Measurements from ENCODE around the gene TNRC18. TPM values are rescaled to one million over a fixed set of nuclear protein-coding genes. Genes with fewer than 3 reads are reported as not detected.

TNRC18 gene
- total and polyA plus RNA-seq, 2 of the 8 experiments (the other 6 are each of a cell fraction or from before 2014, with no cell fraction given), result 1.7 to 8.6 TPM

GRCh38 chr7:5379546-5379945 is 44.1 kb downstream of the TNRC18 start:
- DNase-seq (ENCODE audit: low read depth in 1 of 2, low spot score in 2 of 2) (no peak), FAIRE-seq (no peak)
- H2BK5ac ChIP-seq (ENCODE audit: low read depth, low read length), result no peak overlapping the region
- no peaks in the 10 kb centered on the region for H3K9me3 ChIP-seq (ENCODE audit: insufficient read depth in 2 of 2, low read depth in 1 of 2, low read length in 1 of 2)
- no peak overlapping the region for H2BK12ac ChIP-seq (ENCODE audit: low read depth, low read length)
- peaks cover 0 to 10% (median 7%) of the 10 kb centered on the region in 4 experiments; a peak in 6 of 7 replicates for H3K4me1 ChIP-seq (replicated peaks in 1 of 4; ENCODE audit: control insufficient read depth in 3 of 4, insufficient read depth in 4 of 4, low read length in 3 of 4)
- H3K56ac ChIP-seq (replicated peaks; ENCODE audit: insufficient read length, low read depth, low read length), result no peak overlapping the region
- no peak overlapping the region for H3K4ac ChIP-seq (replicated peaks; ENCODE audit: insufficient read length, low read depth, low read length)
- no peak overlapping the region for H3K18ac ChIP-seq (ENCODE audit: extremely low read depth, low read length)
- no peak overlapping the region for H4K91ac ChIP-seq (replicated peaks; ENCODE audit: insufficient read length, low read length)
- peaks cover 3% of the 10 kb centered on the region; the same call in 1 of the 2 replicates for H3K79me1 ChIP-seq (ENCODE audit: low read depth, low read length)
- H4K5ac ChIP-seq (ENCODE audit: insufficient read length, low read depth, low read length), result no peak overlapping the region
- peak overlapping the region; percentile 14; the same call in 1 of the 2 replicates for H4K8ac ChIP-seq (ENCODE audit: extremely low read depth, insufficient read depth, low read length)
- no peaks in the 10 kb centered on the region for H3K23me2 ChIP-seq (ENCODE audit: low read depth, low read length)
- no peaks in the 10 kb centered on the region for H3K79me2 ChIP-seq (ENCODE audit: control insufficient read depth in 1 of 2, insufficient read depth in 2 of 2, low read length in 2 of 2)
- H3K27me3 ChIP-seq (replicated peaks in 1 of 4; ENCODE audit: control insufficient read depth in 3 of 4, extremely low read depth in 1 of 4, insufficient read depth in 3 of 4, low read length in 3 of 4), result no peaks in the 10 kb centered on the region
- no peak overlapping the region for H2BK15ac ChIP-seq (ENCODE audit: low read length)
- 91% methylated on average over 17 of the region's 17 CpGs; no CpG with 5 or more reads in 1 of the 2 experiments for WGBS, 2 experiments (ENCODE audit: extremely low coverage in 1 of 2, insufficient coverage in 1 of 2, insufficient read length in 1 of 2, insufficient replicate concordance in 2 of 2, low coverage in 1 of 2, low lambda C conversion rate in 2 of 2, missing lambda C conversion rate in 1 of 2)
- H3K9ac ChIP-seq (replicated peaks in 1 of 4; ENCODE audit: extremely low read depth in 1 of 4, low read depth in 3 of 4, low read length in 3 of 4), result no peak overlapping the region
- H4K20me1 ChIP-seq (replicated peaks in 1 of 2; ENCODE audit: control insufficient read depth in 1 of 2, insufficient read depth in 2 of 2, low read length in 2 of 2), result peaks cover 2 to 4% of the 10 kb centered on the region in 2 experiments
- ChIA-PET CTCF (ENCODE audit: partially characterized antibody) (interaction anchor here (0.6 to 1.5 kb wide), 6 partner anchors 11 to 286 kb away, joined by 3 to 4 read pairs (median 3); no protein-coding TSS in a partner anchor), POLR2A (ENCODE audit: partially characterized antibody) (interaction anchor here (0.8 to 1.2 kb wide), 2 partner anchors 44 to 146 kb away, joined by 3 read pairs; partner anchors contain the start of gene TNRC18)
- no peak overlapping the region for H3K4me3 ChIP-seq (ENCODE audit: extremely low read depth in 1 of 4, insufficient read depth in 2 of 4, low read depth in 3 of 4, low read length in 4 of 4)
- H2AFZ ChIP-seq (ENCODE audit: low read length), result no peak overlapping the region
- no peak overlapping the region for H3K27ac ChIP-seq (ENCODE audit: low read depth, low read length)
- no peak overlapping the region for H2BK20ac ChIP-seq (ENCODE audit: low read length)
- no peaks in the 10 kb centered on the region for H3K36me3 ChIP-seq (ENCODE audit: control insufficient read depth in 2 of 4, insufficient read depth in 4 of 4, low read length in 3 of 4)
- no peak overlapping the region for H3K23ac ChIP-seq (ENCODE audit: insufficient read length)
- no peak overlapping the region for H3K4me2 ChIP-seq (ENCODE audit: insufficient read depth in 1 of 2, low read depth in 2 of 2, low read length in 2 of 2)
- no peak overlapping the region for H3K14ac ChIP-seq (ENCODE audit: insufficient read length)
- no peak overlapping the region for H2BK120ac ChIP-seq (replicated peaks; ENCODE audit: low read depth, low read length)
- H2AK5ac ChIP-seq (ENCODE audit: low read depth, low read length), result no peak overlapping the region
- TF ChIP-seq KDM1A (IDR thresholded peaks at IDR 0.05; ENCODE audit: borderline replicate concordance, low read length) (no peak), ASH2L (IDR thresholded peaks at IDR 0.05; ENCODE audit: low read length) (no peak), SP1 (IDR thresholded peaks at IDR 0.05; ENCODE audit: low read depth, low read length) (no peak), POU5F1 (IDR thresholded peaks at IDR 0.05; ENCODE audit: low read depth, low read length) (no peak), USF2 (IDR thresholded peaks at IDR 0.05; ENCODE audit: low read length) (no peak), CTCF (IDR thresholded peaks at IDR 0.05; ENCODE audit: control extremely low read depth in 1 of 3, insufficient read depth in 1 of 3, low read depth in 1 of 3, low read length in 3 of 3) (no peak), CHD1 (IDR thresholded peaks at IDR 0.05; ENCODE audit: low read depth, low read length) (no peak), GABPA (IDR thresholded peaks at IDR 0.05; ENCODE audit: borderline replicate concordance, insufficient read depth, low read length) (no peak), TAF1 (IDR thresholded peaks at IDR 0.05; ENCODE audit: low read depth, low read length) (no peak), FOSL1 (IDR thresholded peaks at IDR 0.05; ENCODE audit: insufficient read depth, low read depth, low read length) (no peak), YY1 (IDR thresholded peaks at IDR 0.05; ENCODE audit: low read depth, low read length) (no peak)
